ENCODE measurements around the gene DPEP2NB. TPM values are rescaled to one million over a fixed set of nuclear protein-coding genes. Genes with fewer than 3 reads are reported as not detected.
A peak's percentile ranks its signal among the peaks of the same experiment; 100 is the strongest.
"Not testable (repeated sequence)": the region's sequence is repeated elsewhere in the genome, so short reads cannot be mapped to it uniquely, and the experiment has no call there.

Gene DPEP2NB
- total and polyA plus RNA-seq, 8 donors, result not detected

GRCh38 chr16:68000450-68000849, 15.3 kb downstream of the DPEP2NB start:
- H3K4me1 ChIP-seq, result peaks cover 0 to 56% of the 10 kb centered on the region in 2 donors
- H3K27me3 ChIP-seq, result no peaks in the 10 kb centered on the region
- peak overlapping the region; percentile 77 to 89 for H3K27ac ChIP-seq
- peak overlapping the region in 1 of 2 donors; percentile 23 for H3K4me3 ChIP-seq
- peak; percentile 51 for ATAC-seq
- intact Hi-C loops (cut with DNase I), result no loop called here
- no peak for DNase-seq
- H3K36me3 ChIP-seq, result no peaks in the 10 kb centered on the region
- no peaks in the 10 kb centered on the region for H3K9me3 ChIP-seq
- no peak for TF ChIP-seq CTCF (IDR thresholded peaks at IDR 0.05)

GRCh38 chr16:67999985-68000384, 15.7 kb downstream of the DPEP2NB start:
- Histone ChIP-seq H3K9me3 (no peaks in the 10 kb centered on the region), H3K36me3 (no peaks in the 10 kb centered on the region), H3K27ac (peak overlapping the region; percentile 77 to 89), H3K4me1 (peaks cover 0 to 56% of the 10 kb centered on the region in 2 donors), H3K4me3 (peak overlapping the region in 1 of 2 donors; percentile 23), H3K27me3 (no peaks in the 10 kb centered on the region)
- ATAC-seq (peak; percentile 66), DNase-seq (no peak)
- intact Hi-C loops (cut with DNase I), result no loop called here
- TF ChIP-seq CTCF (IDR thresholded peaks at IDR 0.05), result no peak

DNA sequence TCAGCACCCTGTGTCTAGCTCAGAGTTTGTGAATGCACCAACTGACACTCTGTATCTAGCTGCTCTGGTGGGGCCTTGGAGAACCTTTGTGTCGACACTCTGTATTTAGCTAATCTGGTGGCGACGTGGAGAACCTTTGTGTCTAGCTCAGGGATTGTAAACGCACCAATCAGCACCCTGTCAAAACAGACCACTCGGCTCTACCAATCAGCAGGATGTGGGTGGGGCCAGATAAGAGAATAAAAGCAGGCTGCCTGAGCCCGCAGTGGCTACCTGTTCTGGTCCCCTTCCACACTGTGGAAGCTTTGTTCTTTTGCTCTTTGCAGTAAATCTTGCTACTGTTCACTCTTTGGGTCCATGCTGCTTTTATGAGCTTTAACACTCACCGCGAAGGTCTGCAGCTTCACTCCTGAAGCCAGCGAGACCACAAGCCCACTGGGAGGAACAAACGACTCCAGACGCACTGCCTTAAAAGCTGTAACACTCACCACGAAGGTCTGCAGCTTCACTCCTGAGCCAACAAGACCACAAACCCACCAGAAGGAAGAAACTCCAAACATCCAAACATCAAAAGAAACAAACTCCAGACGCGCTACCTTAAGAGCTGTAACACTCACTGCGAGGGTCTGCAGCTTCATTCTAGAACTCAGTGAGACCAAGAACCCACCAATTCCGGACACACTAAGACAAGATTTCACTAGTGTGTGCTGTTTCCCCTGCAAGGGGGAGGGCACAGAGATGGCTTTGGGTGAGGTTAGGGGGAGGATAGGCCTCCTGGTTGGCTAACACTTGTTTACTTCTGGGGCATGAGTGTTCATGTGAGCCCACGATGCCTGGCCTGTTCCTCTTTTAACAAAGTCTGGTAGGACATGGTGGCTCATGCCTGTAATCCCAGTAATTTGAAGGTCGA, 16.7 kb downstream of the DPEP2NB start, which contains the start of gene DPEP2:
Gene DPEP2 (minus strand): TSS at position 706 of the 910 bp plus-strand sequence. CDS start 6,272 bp downstream, outside the sequence.
- H3K27ac ChIP-seq, result peak within 1 kb of the TSS; percentile 77 to 89
- H3K36me3 ChIP-seq; intact Hi-C loops (cut with DNase I); H3K9me3 ChIP-seq; H3K27me3 ChIP-seq: not testable (repeated sequence)
- H3K4me3 ChIP-seq, result peak within 1 kb of the TSS in 1 of 2 donors; percentile 23
- ATAC-seq (peak; percentile 90), DNase-seq (peak in 2 of 4 donors; percentile 40 to 70)
- peaks cover 0 to 58% of the 10 kb centered on the region in 2 donors for H3K4me1 ChIP-seq

- DNase-seq, ATAC-seq: not testable (repeated sequence)
- H3K27ac ChIP-seq, result peak overlapping the region in 1 of 2 donors; percentile 89
Measured at GRCh38 chr16:67998231-67998778, 17.4 kb downstream of the DPEP2NB start.

GRCh38 chr16:67996666-67997065, 19.0 kb downstream of the DPEP2NB start:
- no peak for ATAC-seq
- TF ChIP-seq CTCF (IDR thresholded peaks at IDR 0.05), result no peak
- Histone ChIP-seq H3K4me1 (peaks cover 9 to 73% of the 10 kb centered on the region in 2 donors), H3K9me3 (no peaks in the 10 kb centered on the region), H3K27me3 (no peaks in the 10 kb centered on the region), H3K27ac (peak overlapping the region in 1 of 2 donors; percentile 23), H3K36me3 (peaks cover 0 to 2% of the 10 kb centered on the region in 2 donors), H3K4me3 (no peak overlapping the region)
- no peak for DNase-seq
- intact Hi-C loops (cut with DNase I), result no loop called here

More at GRCh38 chr16:67998231-67998778, 17.4 kb downstream of the DPEP2NB start:
- H3K36me3 ChIP-seq; H3K9me3 ChIP-seq; intact Hi-C loops (cut with DNase I); H3K4me3 ChIP-seq; H3K27me3 ChIP-seq: not testable (repeated sequence)
- peaks cover 4 to 65% of the 10 kb centered on the region in 2 donors for H3K4me1 ChIP-seq

GRCh38 chr16:67995423-67995822, 20.3 kb downstream of the DPEP2NB start:
- intact Hi-C loops (cut with DNase I), result no loop called here
- TF ChIP-seq CTCF (IDR thresholded peaks at IDR 0.05), result no peak
- DNase-seq (no peak), ATAC-seq (no peak)
- no peaks in the 10 kb centered on the region for H3K27me3 ChIP-seq
- H3K4me3 ChIP-seq, result no peak overlapping the region
- no peaks in the 10 kb centered on the region for H3K9me3 ChIP-seq
- H3K4me1 ChIP-seq, result peaks cover 9 to 62% of the 10 kb centered on the region in 2 donors
- peak overlapping the region in 1 of 2 donors; percentile 1 for H3K27ac ChIP-seq
- H3K36me3 ChIP-seq, result peaks cover 0 to 4% of the 10 kb centered on the region in 2 donors

DNA sequence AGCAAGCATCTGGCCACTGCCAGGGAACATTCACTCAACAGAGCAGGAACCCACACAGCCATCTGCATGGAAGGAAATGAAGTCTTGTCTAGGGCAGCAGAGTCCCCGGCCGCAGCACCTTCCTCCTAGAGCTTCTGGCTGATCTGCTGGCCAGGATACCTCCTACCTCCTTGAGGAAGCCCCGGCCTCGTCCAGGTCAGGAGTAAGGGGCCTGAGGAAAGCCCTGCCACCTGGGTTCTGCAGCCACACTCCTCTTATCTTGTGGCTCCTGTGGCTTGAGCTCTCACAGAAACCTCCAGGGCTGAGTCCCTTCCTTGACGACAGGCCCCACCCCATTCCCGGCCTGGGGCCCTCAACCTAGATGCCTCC, 21.7 kb downstream of the DPEP2NB start:
- H3K9me3 ChIP-seq; DNase-seq; H3K36me3 ChIP-seq; ATAC-seq; H3K27me3 ChIP-seq; intact Hi-C loops (cut with DNase I): not testable (repeated sequence)
- peak overlapping the region; percentile 78 to 89 for H3K27ac ChIP-seq
- peaks cover 9 to 49% of the 10 kb centered on the region in 2 donors for H3K4me1 ChIP-seq
- peak overlapping the region in 1 of 2 donors; percentile 37 for H3K4me3 ChIP-seq
